OCI-LY3 (cell line): ENCODE results near the gene H1-8.
A peak's percentile ranks its signal among the peaks of the same experiment; 100 is the strongest.

Source experiments
- H2AFZ ChIP-seq: fragments of 200-600, 300-600 bp; shearing (Covaris generic); 2 replicates; pipeline ENCODE4 v1.6.0; 2014; ENCODE audit warnings: antibody characterized with exemption, low read depth, low read length
- H3K27ac ChIP-seq: fragments of 200-600, 300-600 bp; sonication (generic); 2 replicates; pipeline ENCODE4 v1.5.1; 2014; ENCODE audit warnings: mild to moderate bottlenecking, low read length, moderate library complexity, mixed read lengths
- H3K27me3 ChIP-seq: fragments of 200-600, 300-600 bp; sonication (generic); 2 replicates; pipeline ENCODE4 v1.6.1; 2014; ENCODE audit warnings: low read depth, low read length, mixed read lengths
- H3K36me3 ChIP-seq: fragments of 200-600, 300-600 bp; sonication (generic); replicated peaks from 2 replicates; pipeline ENCODE3; 2014; ENCODE audit warnings: low read depth, low read length, mixed read lengths
- H3K4me1 ChIP-seq: fragments of 300-600, 200-600 bp; sonication (generic); 2 replicates; pipeline ENCODE4 v1.6.1; 2014; ENCODE audit warnings: low read length, mixed read lengths
- H3K4me2 ChIP-seq: fragments of 200-600, 300-600 bp; sonication (generic); 2 replicates; pipeline ENCODE4 v1.6.1; 2014; ENCODE audit warnings: low read length, mixed read lengths
- H3K4me3 ChIP-seq: fragments of 300-600, 200-600 bp; sonication (generic); 2 replicates; pipeline ENCODE4 v1.5.1; 2014; ENCODE audit warnings: antibody characterized with exemption, mild to moderate bottlenecking, low read length, moderate library complexity
- H3K79me2 ChIP-seq: fragments of 300-600, 200-600 bp; shearing (Covaris generic); 2 replicates; pipeline ENCODE4 v1.6.1; 2014; ENCODE audit warnings: mild to moderate bottlenecking, low read length, mixed read lengths
- H3K9ac ChIP-seq: fragments of 300-600, 200-600 bp; shearing (Covaris generic); 2 replicates; pipeline ENCODE4 v1.6.0; 2014; ENCODE audit warnings: mild to moderate bottlenecking, low read length, moderate library complexity
- H3K9me3 ChIP-seq: fragments of 200-600, 300-600 bp; shearing (Covaris generic); 2 replicates; pipeline ENCODE4 v1.6.1; 2014; ENCODE audit warnings: low read length, mixed read lengths; ENCODE audit not compliant: insufficient read depth
- H4K20me1 ChIP-seq: fragments of 200-600, 300-600 bp; sonication (generic); 2 replicates; pipeline ENCODE4 v1.6.1; 2016; ENCODE audit warnings: low read length, mixed read lengths; ENCODE audit not compliant: insufficient read depth
- EZH2phosphoT487 ChIP-seq: fragments of 200-600 bp; shearing (Covaris generic); IDR thresholded peaks from 2 replicates; pipeline ENCODE4 v1.6.1; 2018; ENCODE audit warnings: antibody characterized with exemption, mixed run types, low read depth
- TF ChIP-seq, protein P1 (sequence below): fragments of 200-600, 300-600 bp; sonication (generic); IDR thresholded peaks from 2 replicates; pipeline ENCODE4 v1.5.1; 2014; ENCODE audit warnings: antibody characterized with exemption, low read length, low read depth

The H1-8 gene

DNA sequence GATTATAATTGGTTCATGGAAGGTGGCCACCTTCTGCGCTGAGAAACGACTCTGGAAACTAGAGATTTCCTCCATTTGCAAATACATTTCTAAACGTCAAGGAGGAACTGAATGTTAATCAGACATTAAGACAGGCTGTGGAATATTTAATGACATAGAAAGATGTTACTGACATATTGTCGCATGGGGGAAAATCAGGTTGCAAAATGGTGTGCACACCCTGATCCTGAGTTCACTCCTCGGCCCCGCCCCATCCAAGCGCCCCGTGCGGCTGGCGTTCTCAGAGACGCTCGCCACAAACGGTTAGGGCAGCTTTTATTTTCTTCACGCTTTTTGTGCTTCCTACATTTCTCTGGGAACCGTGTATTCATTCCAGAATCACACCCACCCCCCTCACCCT, 10.7 kb downstream of the H1-8 start:
- Histone ChIP-seq H3K9me3 (no peaks in the 10 kb centered on the region), H3K79me2 (no peaks in the 10 kb centered on the region), H3K27ac (no peak overlapping the region), H3K9ac (no peak overlapping the region), H3K4me1 (peaks cover 39% of the 10 kb centered on the region), H2AFZ (peak overlapping the region; percentile 70; the same call in 1 of the 2 replicates), H3K36me3 (no peaks in the 10 kb centered on the region), H3K4me3 (peak overlapping the region; percentile 56), H3K27me3 (peaks cover 25% of the 10 kb centered on the region), H3K4me2 (peak overlapping the region; percentile 64), H4K20me1 (no peaks in the 10 kb centered on the region)
- TF ChIP-seq, protein P1, sequence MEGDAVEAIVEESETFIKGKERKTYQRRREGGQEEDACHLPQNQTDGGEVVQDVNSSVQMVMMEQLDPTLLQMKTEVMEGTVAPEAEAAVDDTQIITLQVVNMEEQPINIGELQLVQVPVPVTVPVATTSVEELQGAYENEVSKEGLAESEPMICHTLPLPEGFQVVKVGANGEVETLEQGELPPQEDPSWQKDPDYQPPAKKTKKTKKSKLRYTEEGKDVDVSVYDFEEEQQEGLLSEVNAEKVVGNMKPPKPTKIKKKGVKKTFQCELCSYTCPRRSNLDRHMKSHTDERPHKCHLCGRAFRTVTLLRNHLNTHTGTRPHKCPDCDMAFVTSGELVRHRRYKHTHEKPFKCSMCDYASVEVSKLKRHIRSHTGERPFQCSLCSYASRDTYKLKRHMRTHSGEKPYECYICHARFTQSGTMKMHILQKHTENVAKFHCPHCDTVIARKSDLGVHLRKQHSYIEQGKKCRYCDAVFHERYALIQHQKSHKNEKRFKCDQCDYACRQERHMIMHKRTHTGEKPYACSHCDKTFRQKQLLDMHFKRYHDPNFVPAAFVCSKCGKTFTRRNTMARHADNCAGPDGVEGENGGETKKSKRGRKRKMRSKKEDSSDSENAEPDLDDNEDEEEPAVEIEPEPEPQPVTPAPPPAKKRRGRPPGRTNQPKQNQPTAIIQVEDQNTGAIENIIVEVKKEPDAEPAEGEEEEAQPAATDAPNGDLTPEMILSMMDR: 0 out of 2 replicates have a peak, but pooled peaks have one; percentile 12
- no peak for TF ChIP-seq EZH2phosphoT487

DNA sequence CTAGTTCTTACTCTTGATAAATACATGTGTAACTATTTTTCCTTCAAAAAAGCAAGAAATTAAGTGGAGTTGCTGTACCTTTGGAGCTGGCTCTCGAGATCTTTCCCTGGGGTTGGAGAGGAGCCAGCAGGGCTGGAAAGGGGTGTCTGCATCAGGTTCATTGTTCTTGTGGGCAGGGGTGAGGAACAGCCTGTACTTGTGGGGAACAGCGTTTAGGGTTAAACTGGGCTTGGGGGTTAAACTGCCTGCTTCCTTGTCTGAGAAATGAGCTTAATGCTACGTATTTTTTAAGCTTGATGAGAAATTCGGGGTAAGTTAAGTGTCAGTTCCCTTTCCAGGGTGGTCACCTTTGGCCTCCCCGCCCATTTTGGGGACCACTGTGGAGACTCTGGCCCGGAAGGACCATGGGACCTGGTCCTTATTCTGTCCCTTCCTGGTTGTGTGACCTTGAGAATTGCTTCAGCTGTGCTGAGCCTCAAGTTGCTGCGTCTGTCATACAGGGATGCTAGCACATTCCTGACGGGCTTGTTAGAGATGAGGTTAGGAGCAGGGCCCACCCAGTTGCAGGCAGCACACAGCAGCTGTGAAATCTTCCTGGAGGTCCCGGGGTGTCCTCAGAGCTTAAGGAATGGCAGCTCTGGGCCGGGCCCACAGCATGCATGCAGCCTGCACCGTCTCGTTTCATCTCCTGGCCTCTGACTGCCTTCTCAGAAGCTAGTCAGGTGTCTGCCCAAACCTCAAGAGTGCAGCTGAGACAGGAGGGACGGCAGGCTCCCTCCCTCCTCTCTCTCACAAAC, 11.6 kb downstream of the H1-8 start:
- H3K4me1 ChIP-seq: peaks cover 44% of the 10 kb centered on the region
- peak overlapping the region; percentile 70 for H2AFZ ChIP-seq
- no peak overlapping the region for H3K27ac ChIP-seq
- H4K20me1 ChIP-seq: no peaks in the 10 kb centered on the region
- no peaks in the 10 kb centered on the region for H3K9me3 ChIP-seq
- H3K4me2 ChIP-seq: peak overlapping the region; percentile 64
- H3K9ac ChIP-seq: no peak overlapping the region
- TF ChIP-seq EZH2phosphoT487: no peak
- TF ChIP-seq, protein P1: no peak
- no peaks in the 10 kb centered on the region for H3K79me2 ChIP-seq
- H3K36me3 ChIP-seq: no peaks in the 10 kb centered on the region
- H3K4me3 ChIP-seq: peak overlapping the region; percentile 56
- H3K27me3 ChIP-seq: peaks cover 25% of the 10 kb centered on the region

DNA sequence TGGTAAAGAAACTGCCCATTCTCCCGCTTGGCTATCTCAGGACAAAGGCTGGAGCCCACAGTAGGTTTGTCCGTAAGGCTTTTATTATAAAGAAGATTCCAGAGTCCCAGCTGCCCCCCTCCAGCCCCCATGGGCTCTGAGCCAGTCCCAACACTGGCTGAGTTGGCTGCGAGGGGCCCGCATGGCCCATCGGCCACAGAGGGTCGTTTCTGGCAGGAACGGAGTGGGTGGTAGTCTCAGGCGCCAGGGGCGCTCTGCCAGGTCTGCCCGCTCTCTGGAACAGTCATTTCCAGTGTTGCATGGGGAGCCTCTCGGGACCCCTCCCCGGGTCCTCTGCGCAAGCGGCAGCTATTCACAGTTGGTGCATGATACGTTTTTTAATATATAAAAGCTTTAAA, 12.2 kb downstream of the H1-8 start:
- Histone ChIP-seq H3K4me3 (peak overlapping the region; percentile 35; the same call in 1 of the 2 replicates), H3K36me3 (no peaks in the 10 kb centered on the region), H4K20me1 (no peaks in the 10 kb centered on the region), H3K4me2 (peak overlapping the region; percentile 64), H2AFZ (no peak overlapping the region; the same call in 1 of the 2 replicates), H3K79me2 (no peaks in the 10 kb centered on the region), H3K27ac (no peak overlapping the region), H3K4me1 (peaks cover 44% of the 10 kb centered on the region), H3K27me3 (peaks cover 25% of the 10 kb centered on the region), H3K9me3 (no peaks in the 10 kb centered on the region), H3K9ac (peak overlapping the region; percentile 9; the same call in 1 of the 2 replicates)
- TF ChIP-seq, protein P1: no peak
- TF ChIP-seq EZH2phosphoT487: no peak

DNA sequence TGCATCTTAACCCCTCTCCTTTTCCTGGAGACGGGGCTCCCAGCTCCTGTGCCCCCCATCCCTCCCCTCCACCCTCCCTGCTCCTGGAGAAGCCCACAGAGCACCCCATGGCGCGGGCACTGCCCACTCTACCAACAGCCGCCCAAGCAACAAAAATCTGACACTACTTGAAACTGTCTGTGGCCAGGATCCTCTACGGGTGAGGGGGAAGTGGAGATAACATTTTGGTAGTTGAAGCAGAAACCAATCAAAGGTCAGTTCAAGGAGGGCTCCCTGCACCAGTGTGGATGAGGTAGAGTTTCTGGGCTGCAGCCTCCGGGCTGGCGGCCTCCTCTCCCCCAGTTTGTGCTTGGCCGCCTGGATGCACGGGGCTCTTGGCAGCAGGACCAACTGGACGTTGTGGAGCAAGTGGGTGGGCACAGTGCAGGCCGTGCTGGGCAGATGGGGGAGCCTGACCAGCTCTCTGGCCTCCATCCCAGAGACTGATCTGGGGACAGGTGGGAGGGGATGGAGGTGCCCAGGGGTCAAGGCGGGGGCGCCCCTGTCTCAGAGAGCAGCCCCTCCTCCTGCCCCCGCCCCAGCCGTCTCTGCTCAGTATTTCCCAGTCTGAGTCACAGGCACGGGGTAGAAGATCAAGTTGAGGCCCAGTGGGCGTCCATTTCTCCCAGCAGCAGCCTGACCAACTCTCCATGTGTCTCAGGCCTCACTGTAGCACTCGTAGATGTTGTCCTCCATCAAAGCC, 12.8 kb downstream of the H1-8 start:
- Histone ChIP-seq H3K4me3 (peak overlapping the region; percentile 35), H3K4me2 (peak overlapping the region; percentile 64), H4K20me1 (no peaks in the 10 kb centered on the region), H3K36me3 (no peaks in the 10 kb centered on the region), H3K4me1 (peaks cover 44% of the 10 kb centered on the region), H3K9ac (peak overlapping the region; percentile 9; the same call in 1 of the 2 replicates), H3K79me2 (no peaks in the 10 kb centered on the region), H3K27me3 (peaks cover 25% of the 10 kb centered on the region), H2AFZ (no peak overlapping the region), H3K27ac (no peak overlapping the region), H3K9me3 (no peaks in the 10 kb centered on the region)
- TF ChIP-seq EZH2phosphoT487: no peak
- TF ChIP-seq, protein P1: no peak
